Epithelial cell of esophagus (primary cell): ENCODE data around the gene TTBK2.

Source experiments
- DNase-seq: peaks from one replicate; pipeline ENCODE4 v3.0.0; 2010; ENCODE audit warnings: low read depth
- H3K4me3 ChIP-seq: 2 replicates; pipeline ENCODE4 v1.5.1; 2011; ENCODE audit warnings: mild to moderate bottlenecking, low read length, control low read depth
- TF ChIP-seq, protein P1 (sequence below): IDR thresholded peaks from 2 replicates; pipeline ENCODE4 v1.5.1; 2011; ENCODE audit warnings: low read depth, mild to moderate bottlenecking, low read length, control low read depth, inconsistent platforms; ENCODE audit not compliant: insufficient read depth; ENCODE audit errors: missing control alignments

Gene TTBK2

DNA sequence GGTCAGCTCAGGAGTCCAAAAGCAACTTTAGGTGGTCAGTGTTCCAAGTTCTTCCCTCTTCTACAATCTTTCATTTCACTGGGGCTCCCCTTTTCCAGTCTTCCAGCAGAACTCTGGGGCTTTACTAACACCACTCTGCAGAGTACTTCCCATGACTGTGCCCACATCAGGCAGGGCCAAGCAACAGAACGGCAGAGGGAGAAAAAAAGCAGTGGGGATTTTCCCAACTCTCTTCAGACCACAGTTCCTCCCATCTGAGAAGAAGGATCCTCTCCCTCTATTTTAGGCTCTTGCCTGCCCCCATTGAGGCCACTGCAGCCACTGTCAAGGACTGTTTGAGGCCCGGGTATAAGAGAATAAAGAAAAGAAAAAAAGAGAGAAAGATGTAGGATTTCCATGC is 70.7 kb downstream of the TTBK2 start:
- no peak for DNase-seq
- TF ChIP-seq, protein P1, sequence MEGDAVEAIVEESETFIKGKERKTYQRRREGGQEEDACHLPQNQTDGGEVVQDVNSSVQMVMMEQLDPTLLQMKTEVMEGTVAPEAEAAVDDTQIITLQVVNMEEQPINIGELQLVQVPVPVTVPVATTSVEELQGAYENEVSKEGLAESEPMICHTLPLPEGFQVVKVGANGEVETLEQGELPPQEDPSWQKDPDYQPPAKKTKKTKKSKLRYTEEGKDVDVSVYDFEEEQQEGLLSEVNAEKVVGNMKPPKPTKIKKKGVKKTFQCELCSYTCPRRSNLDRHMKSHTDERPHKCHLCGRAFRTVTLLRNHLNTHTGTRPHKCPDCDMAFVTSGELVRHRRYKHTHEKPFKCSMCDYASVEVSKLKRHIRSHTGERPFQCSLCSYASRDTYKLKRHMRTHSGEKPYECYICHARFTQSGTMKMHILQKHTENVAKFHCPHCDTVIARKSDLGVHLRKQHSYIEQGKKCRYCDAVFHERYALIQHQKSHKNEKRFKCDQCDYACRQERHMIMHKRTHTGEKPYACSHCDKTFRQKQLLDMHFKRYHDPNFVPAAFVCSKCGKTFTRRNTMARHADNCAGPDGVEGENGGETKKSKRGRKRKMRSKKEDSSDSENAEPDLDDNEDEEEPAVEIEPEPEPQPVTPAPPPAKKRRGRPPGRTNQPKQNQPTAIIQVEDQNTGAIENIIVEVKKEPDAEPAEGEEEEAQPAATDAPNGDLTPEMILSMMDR: no peak
- H3K4me3 ChIP-seq: no peak overlapping the region

DNA sequence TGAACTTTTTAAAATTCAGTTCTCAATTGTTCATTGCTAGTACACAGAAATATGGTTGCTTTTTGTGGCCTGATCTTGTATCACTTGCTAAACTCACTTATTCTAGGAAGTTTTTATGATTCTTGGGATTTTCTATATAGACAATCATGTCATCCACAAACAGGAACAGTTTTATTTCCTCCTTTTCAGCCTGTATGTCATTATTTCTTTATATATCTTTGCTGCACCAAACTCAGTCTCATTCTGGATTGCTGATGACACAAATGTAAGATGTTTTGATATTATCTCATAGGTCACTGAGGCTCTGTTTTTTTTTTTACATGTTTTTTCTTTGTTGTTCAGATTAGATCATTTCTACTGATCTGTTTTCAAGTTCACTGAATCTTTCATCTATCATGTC is 71.7 kb downstream of the TTBK2 start:
- TF ChIP-seq, protein P1: no peak
- no peak for DNase-seq
- H3K4me3 ChIP-seq: no peak overlapping the region

DNA sequence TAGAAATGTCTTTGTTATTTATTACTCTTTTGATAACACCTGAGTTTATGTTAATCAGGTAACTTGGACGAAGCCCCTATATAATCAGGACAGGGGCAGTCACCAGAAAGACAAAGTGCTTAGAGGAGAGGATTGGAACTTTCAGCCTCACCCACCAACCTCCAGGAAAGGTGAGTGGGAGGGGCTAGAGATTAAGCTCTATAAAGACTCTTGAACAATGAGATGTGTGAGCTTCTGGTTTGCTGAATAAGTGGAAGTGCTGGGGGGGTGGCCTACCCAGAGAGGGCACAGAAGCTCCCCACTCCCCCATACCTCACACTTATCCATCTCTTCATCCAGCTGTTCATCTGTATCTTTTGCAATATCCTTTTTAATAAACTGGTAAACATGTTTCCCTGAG is 73.9 kb downstream of the TTBK2 start:
- no peak overlapping the region for H3K4me3 ChIP-seq
- DNase-seq: no peak
- TF ChIP-seq, protein P1: no peak

DNA sequence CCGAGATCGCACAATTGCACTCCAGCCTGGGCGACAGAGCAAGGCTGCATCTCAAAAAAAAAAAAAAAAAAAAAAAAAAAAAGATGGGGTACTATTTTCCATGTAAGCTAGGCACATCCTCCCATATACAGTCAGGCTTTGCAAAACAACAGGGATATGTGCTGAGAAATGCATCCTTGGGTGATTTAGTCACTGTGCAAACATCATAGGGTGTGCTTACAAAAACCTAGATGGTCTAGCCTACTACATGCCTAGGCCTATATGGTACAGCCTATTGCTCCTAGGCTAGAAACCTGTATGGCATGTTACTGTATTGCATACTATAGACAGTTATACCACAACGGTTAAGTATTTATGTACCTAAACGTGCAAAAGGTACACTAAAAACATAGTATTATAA is 75.0 kb downstream of the TTBK2 start:
- TF ChIP-seq, protein P1: no peak
- no peak overlapping the region for H3K4me3 ChIP-seq
- DNase-seq: peak; percentile 98

DNA sequence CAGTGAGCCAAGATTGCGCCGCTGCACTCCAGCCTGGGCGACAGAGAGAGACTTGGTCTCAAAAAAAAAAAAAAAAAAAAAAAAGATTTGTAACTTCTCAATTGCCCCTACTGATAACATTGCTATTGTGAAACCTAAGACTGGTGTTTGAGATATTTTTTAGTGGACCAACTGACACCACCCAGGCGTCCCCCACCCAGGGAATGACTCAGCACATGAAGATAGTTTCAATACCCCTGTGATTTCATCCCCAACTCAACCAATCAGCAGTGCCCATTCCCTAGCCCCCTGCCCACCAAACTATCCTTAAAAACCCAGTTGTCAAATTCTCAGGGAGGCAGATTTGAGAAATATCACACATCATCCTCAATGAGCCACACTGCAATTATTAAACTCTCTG is 76.9 kb downstream of the TTBK2 start:
- DNase-seq: no peak
- TF ChIP-seq, protein P1: no peak
- H3K4me3 ChIP-seq: no peak overlapping the region

DNA sequence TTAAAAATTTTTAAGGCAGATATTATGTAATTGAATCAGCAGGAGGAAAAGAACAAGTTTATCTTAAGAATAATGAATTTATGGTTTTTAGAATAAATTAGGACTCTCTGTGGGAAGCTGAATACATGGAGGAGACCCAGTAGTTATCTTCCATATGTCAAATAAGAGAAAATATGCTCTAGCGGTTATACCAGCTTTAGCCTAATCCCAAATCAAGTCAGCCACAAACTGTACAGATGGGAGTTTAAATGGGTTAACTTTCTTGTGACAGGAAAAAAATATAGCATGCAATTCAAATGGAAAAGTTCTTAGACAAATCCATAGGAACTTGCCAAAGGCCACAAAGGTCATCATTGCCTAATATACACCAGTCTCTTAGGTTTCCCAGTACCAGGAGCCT is 84.3 kb downstream of the TTBK2 start:
- TF ChIP-seq, protein P1: no peak
- DNase-seq: peak; percentile 7
- no peak overlapping the region for H3K4me3 ChIP-seq

DNA sequence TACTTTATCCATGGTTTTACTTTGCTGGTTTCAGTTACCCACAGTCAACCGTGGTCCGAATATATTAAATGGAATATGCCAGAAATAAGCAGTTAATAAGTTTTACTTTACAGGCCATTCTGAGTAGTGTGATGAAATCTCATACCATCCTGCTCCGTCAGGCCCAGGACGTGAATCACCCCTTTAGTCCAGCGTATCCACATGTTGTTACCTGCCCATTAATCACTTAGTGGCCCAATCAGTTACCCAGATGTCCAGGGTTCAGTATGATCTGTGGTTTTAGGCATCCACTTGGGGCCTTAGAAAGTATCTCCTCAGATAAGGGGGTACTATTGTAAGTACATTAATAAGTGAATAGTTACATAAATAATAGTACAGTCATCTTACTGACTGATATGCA is 88.0 kb downstream of the TTBK2 start:
- peak; percentile 99 for DNase-seq

More for the DNA sequence above, 88.0 kb downstream of the TTBK2 start:
- TF ChIP-seq, protein P1: no peak
- no peak overlapping the region for H3K4me3 ChIP-seq
